ENCODE measurements around the gene ROBO1.

- no peak for TF ChIP-seq CTCF (conservative IDR thresholded peaks at IDR 0.05; ENCODE audit: low read depth, low read length)
- no peak for TF ChIP-seq EZH2 (IDR thresholded peaks at IDR 0.05; ENCODE audit: low read length, unreplicated experiment)
- TF ChIP-seq EZH2phosphoT487 (IDR thresholded peaks at IDR 0.05; ENCODE audit: borderline replicate concordance, low read length), result no peak
Observed at GRCh38 chr3:78901544-78901943, 866.3 kb downstream of the ROBO1 start.

Data from PC-3 (cell line).